ENCODE results near the gene CHMP4A.

The CHMP4A gene

GRCh38 chr14:24177041-24177825, 36.1 kb downstream of the CHMP4A start:
- DNase-seq = no peak

DNA sequence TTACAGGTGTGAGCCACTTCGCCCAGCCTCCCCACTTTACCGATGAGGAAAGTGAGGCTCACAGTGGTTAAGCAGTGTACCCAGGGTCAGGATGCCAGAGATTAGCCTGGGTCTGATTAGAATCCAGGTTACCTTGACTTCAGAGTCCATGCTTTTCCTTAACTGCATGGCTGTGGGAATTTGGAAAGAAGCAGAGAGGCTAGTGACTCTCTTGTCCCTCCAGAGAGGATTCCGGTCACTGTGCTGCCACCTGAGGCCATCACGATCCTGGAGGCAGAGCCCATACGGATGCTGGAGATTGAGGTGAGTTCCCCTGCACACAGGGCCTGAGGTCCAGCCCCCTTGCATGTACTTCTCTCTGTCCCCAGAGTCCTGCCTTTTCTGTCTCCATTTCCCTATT, 36.7 kb downstream of the CHMP4A start:
- no peak for DNase-seq

DNA sequence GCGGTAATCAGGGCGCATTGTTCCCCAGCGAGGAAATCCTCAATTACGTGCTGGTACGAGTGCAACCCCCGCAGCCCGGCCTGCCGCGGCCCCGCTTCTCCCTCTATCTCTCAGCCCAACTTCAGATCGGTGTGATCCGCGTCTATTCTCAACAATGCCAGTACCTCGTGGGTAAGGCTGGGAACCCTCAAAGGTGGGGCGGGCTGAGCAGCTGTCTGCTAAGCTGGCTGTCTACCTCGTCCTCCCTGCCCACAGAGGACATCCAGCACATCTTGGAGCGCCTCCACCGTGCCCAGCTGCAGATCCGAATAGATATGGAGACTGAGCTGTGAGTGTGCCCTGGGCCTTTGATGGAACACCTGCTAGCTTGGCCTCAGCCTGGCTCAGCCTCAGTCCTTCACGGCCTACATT, 40.4 kb downstream of the CHMP4A start:
- no peak for DNase-seq

GRCh38 chr14:24172261-24172860, 40.9 kb downstream of the CHMP4A start:
- no peak for DNase-seq

GRCh38 chr14:24171422-24172260, 41.6 kb downstream of the CHMP4A start, which contains the start of gene REC8:
REC8 (plus strand) TSS chr14:24172080; CDS start chr14:24172553, 473 bp downstream.
- peak; percentile 96 to 98 for DNase-seq

GRCh38 chr14:24167469-24168114, 45.7 kb downstream of the CHMP4A start:
- no peak for DNase-seq

GRCh38 chr14:24165785-24166184, 47.5 kb downstream of the CHMP4A start:
- DNase-seq = no peak

- no peak for DNase-seq
Measured at GRCh38 chr14:24164518-24164991, 48.7 kb downstream of the CHMP4A start.

DNA sequence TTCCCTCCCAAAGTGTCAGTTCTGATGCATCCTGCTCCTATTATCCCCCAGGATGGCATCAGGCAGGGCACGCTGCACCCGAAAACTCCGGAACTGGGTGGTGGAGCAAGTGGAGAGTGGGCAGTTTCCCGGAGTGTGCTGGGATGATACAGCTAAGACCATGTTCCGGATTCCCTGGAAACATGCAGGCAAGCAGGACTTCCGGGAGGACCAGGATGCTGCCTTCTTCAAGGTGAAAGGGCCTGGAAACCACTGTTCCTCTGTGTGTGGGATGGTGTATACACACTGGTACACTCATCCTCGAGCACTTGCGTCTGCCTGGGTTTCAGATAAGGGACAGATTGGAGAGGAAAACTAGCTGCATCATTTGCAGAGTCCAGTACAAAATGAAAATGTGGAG, 51.2 kb downstream of the CHMP4A start:
- DNase-seq = no peak

GRCh38 chr14:24160850-24161804, 52.2 kb downstream of the CHMP4A start, which contains the start of gene IRF9:
IRF9 (plus strand) TSS chr14:24161265; CDS start chr14:24162145, 880 bp downstream.
- peak; percentile 95 to 98 for DNase-seq

- no peak for DNase-seq
Measured at GRCh38 chr14:24160499-24160849, 52.8 kb downstream of the CHMP4A start.

DNA sequence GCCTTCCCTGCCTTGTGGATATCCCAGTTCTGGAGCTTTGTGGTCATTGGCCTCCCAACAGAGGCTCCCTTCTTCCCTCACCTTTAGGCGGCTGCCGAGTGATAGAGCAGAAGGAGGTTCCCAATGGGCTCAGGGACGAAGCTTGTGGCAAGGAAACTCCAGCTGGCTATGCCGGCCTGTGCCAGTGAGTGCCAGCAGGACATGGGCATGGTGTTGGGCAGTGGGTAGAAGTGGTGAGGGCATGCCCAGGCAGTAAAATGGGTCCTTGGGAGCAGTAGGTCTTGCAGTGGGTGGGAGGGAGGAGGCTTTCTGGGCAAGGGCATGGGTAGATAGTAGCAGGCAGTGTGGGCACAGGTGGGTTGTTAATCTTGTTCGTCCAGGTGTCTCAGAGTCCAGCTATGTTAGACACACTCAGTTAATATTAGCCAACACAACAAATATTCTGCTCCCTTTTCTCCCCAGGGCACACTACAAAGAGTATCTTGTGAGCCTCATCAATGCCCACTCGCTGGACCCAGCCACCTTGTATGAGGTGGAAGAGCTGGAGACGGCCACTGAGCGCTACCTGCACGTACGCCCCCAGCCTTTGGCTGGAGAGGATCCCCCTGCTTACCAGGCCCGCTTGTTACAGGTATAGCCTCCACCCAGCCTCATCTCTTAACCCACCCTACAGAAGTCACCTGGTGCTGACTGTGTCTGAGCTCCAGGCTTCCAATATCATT, 53.4 kb downstream of the CHMP4A start:
- DNase-seq = no peak
